AG04450 (cell line): ENCODE results near the gene MRPL10. TPM values are rescaled to one million over a fixed set of nuclear protein-coding genes. Genes with fewer than 3 reads are reported as not detected.
A peak's percentile ranks its signal among the peaks of the same experiment; 100 is the strongest.

Experiments used
- CTCF ChIA-PET: fragments of 300-600, 350-600 bp; formaldehyde crosslinking; extraction: SDS; loops from one replicate; lab custom pipeline; 2022; ENCODE audit warnings: antibody characterized with exemption, inconsistent platforms; lab: Charles Lee
- POLR2A ChIA-PET: fragments of 350-600 bp; formaldehyde crosslinking; extraction: SDS; loops from one replicate; lab custom pipeline; 2021; ENCODE audit warnings: antibody characterized with exemption, inconsistent platforms; lab: Yijun Ruan, JAX
- DNase-seq: peaks from one replicate; pipeline ENCODE4 v3.0.0-alpha.2; 2011; ENCODE audit warnings: low read depth, low spot score
- H3K27ac ChIP-seq: one replicate; pipeline ENCODE4 v1.5.1; 2012; ENCODE audit warnings: low read depth, low read length, control low read depth
- H3K27me3 ChIP-seq: one replicate; pipeline ENCODE4 v1.6.0; 2012; ENCODE audit warnings: low read length; ENCODE audit not compliant: control insufficient read depth, insufficient read depth
- H3K4me3 ChIP-seq: 2 replicates; pipeline ENCODE4 v1.5.1; 2011; ENCODE audit warnings: mild to moderate bottlenecking, low read depth, low read length, control low read depth
- H3K9me3 ChIP-seq: 2 replicates; pipeline ENCODE4 v1.5.1; 2012; ENCODE audit warnings: low read length; ENCODE audit not compliant: control insufficient read depth, insufficient read depth
- CTCF ChIP-seq: IDR thresholded peaks from 2 replicates; pipeline ENCODE4 v1.5.1; 2011; ENCODE audit warnings: low read depth, low read length, control low read depth, inconsistent platforms
- polyA plus RNA-seq: library from polyadenylated mRNA; depleted of rRNA; stranded (reverse); fragments of >200 nt; gene quantifications from 2 replicates; pipeline ENCODE4 v1.2.3, GENCODE V29; 2011

Gene MRPL10
- polyA plus RNA-seq, 1 experiment, result 64.4 TPM

DNA sequence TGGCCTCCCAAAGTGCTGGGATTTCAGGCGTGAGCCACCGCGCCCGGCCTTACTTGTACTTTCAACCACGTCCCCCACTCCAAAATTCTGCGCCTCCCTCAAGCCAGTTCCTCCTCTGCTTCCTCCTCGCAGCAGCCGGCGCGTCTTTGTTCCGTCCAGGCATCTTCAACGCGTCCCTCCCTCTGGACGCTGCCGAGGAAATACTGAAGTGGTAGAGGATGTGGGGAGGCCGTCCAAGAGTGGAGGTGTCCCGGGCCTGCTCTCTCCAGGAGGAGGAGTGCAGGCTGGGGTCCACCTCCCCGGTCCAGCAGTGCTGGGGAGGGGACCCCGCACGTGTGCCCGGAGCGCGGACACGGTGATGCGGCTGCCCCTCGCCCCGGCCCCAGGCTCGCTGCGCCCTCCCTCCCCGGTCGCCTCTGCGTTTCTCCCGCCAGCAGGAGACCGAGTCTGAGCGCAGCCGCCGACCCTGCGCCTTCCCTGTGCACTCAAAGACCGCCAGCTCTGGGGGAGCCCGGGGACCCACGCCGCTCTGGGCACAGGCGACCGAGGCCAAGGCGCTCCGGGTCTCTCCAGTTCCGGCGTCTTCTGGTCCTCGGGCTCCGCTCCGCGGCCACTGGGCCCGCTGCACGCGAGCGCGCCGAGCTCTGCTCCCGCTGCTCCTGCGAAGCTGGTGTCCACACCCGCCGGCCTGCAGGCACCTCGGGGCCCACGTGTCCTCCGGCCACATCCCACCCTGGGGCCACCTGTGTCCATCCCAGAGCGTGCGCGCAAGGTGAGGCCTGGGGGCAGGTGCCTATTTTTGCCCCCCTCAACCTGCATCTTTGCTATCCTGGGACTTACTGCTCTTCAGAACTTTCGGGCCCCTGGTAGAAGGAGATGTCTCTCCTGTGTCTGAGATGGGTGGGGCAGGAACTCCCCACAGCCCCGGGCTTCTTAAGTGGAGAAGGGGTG is 41.5 kb downstream of the MRPL10 start:
- peak overlapping the region; percentile 34; the same call in 1 of the 2 replicates for H3K4me3 ChIP-seq

DNA sequence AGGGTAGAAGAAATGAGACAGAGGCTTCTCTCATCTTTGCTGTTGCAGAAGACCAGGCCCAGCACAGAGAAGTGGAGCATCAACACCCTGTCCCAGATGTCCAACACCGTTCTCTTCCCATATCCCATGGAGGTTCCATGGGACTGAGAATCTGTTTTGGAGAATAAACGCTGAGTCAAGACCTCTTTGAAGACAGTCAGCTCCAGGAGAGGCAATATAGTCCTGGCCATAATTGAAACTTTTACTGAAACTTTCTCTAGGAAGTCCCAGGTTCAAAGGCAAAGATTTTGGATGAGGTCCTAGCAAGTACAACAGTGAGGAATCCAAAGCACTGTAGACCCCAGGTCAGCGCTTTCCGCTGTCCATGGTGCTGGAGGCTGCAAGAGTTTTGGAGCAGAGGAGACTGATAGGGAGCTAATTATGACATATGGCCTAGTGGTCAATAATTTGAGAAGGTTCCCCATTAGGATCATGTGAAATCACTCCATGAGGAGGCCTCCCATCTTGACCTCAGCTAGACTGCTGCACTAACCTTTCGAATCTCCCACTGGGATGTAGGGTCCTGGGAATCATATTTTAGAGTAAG is 45.7 kb downstream of the MRPL10 start:
- TF ChIP-seq CTCF, result no peak
- ChIA-PET POLR2A (interaction anchor here (0.7 kb wide), 1 partner anchor 20 kb away, joined by 3 read pairs; no protein-coding TSS in a partner anchor), CTCF (no interaction called here)
- no peak for DNase-seq
- Histone ChIP-seq H3K27me3 (peaks cover 38% of the 10 kb centered on the region), H3K27ac (no peak overlapping the region), H3K4me3 (no peak overlapping the region), H3K9me3 (no peaks in the 10 kb centered on the region)

More for the DNA sequence above, 41.5 kb downstream of the MRPL10 start:
- no peak for DNase-seq
- ChIA-PET CTCF (interaction anchor here (0.6 kb wide), 2 partner anchors 92 to 109 kb away, joined by 3 read pairs; no protein-coding TSS in a partner anchor), POLR2A (interaction anchor here (0.6 to 0.7 kb wide), 2 partner anchors 118 to 937 kb away, joined by 3 to 4 read pairs; no protein-coding TSS in a partner anchor)
- H3K27me3 ChIP-seq, result peaks cover 40% of the 10 kb centered on the region
- H3K27ac ChIP-seq, result no peak overlapping the region
- H3K9me3 ChIP-seq, result no peaks in the 10 kb centered on the region
- peak; percentile 52 for TF ChIP-seq CTCF

DNA sequence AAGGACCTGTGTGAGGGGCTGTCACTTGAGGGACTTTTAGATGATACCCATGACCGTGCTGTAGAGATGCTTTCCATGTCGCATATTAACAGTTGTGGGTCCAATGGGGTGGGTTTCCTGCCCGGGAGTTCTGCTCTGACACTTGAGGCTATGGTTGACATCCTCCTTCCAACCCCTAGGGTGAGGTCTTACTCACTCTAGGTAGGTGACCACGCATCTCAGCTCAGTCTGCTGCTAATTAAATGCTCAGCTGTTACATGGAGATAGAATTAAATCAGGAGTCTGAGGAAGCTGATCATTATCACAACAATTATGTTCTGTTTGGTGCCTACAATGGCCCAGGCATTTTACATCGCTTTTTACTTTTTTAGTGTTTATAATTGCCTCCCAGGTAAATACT is 49.9 kb downstream of the MRPL10 start:
- ChIA-PET CTCF (no interaction called here), POLR2A (no interaction called here)
- Histone ChIP-seq H3K27ac (no peak overlapping the region), H3K4me3 (no peak overlapping the region), H3K9me3 (no peaks in the 10 kb centered on the region), H3K27me3 (peaks cover 45% of the 10 kb centered on the region)
- no peak for DNase-seq
- no peak for TF ChIP-seq CTCF

GRCh38 chr17:47778184-47778635 is 53.1 kb downstream of the MRPL10 start:
- POLR2A ChIA-PET, result no interaction called here
- CTCF ChIA-PET, result no interaction called here
- no peaks in the 10 kb centered on the region for H3K9me3 ChIP-seq
- TF ChIP-seq CTCF, result no peak
- no peak overlapping the region for H3K27ac ChIP-seq
- H3K27me3 ChIP-seq, result peaks cover 54% of the 10 kb centered on the region
- DNase-seq, result no peak
- no peak overlapping the region for H3K4me3 ChIP-seq
